Spinal cord (tissue), 10 donors: Measurements from ENCODE around the gene DLD. TPM values are rescaled to one million over a fixed set of nuclear protein-coding genes. Genes with fewer than 3 reads are reported as not detected.
"Not testable (repeated sequence)": the region's sequence is repeated elsewhere in the genome, so short reads cannot be mapped to it uniquely, and the experiment has no call there.

Source experiments
- DNase-seq, 6 donors: peaks; one replicate each; pipeline versions ENCODE4 v3.0.0 to v3.0.0-alpha.2; 2013 to 2015; ENCODE audit warnings: low spot score in 6 of 6, low read depth in 4 of 6
- H3K27ac ChIP-seq: one replicate; pipeline ENCODE4 v1.5.1; 2013; ENCODE audit warnings: low read depth, low read length, control low read depth
- H3K27me3 ChIP-seq: one replicate; pipeline ENCODE4 v1.6.1; 2013; ENCODE audit warnings: low read length; ENCODE audit not compliant: control insufficient read depth, insufficient read depth
- H3K36me3 ChIP-seq: one replicate; pipeline ENCODE4 v1.6.1; 2013; ENCODE audit warnings: low read length; ENCODE audit not compliant: control insufficient read depth, insufficient read depth
- H3K4me1 ChIP-seq: one replicate; pipeline ENCODE4 v1.6.1; 2013; ENCODE audit warnings: low read length; ENCODE audit not compliant: control insufficient read depth, insufficient read depth
- H3K4me3 ChIP-seq: one replicate; pipeline ENCODE4 v1.5.1; 2013; ENCODE audit warnings: low read depth, low read length, control low read depth
- H3K9me3 ChIP-seq: one replicate; pipeline ENCODE4 v1.6.1; 2013; ENCODE audit warnings: low read length; ENCODE audit not compliant: control insufficient read depth, insufficient read depth
- WGBS: methylation state at CpG from one replicate; pipeline ENCODE4 v1.1.5; 2013; ENCODE audit warnings: missing lambda C conversion rate; ENCODE audit not compliant: insufficient coverage; 5-methylcytosine and 5-hydroxymethylcytosine counted together
- polyA plus RNA-seq, 2 donors: library from polyadenylated mRNA; unstranded; fragments of 120-200 nt; gene quantifications; one replicate each; pipeline ENCODE4 v1.2.1, GENCODE V29; 2013; ENCODE audit not compliant: insufficient read length in 2 of 2
- total RNA-seq, 2 donors: library from RNA; depleted of rRNA in 1 of 2; stranded (reverse); fragments of 120-200 nt in 1 of 2; fragments of >200 nt in 1 of 2; gene quantifications; one replicate each; pipeline versions ENCODE4 v1.2.3 to v1.2.4, GENCODE V29; 2013 to 2014
- donor health status: healthy.

The DLD gene
- total and polyA plus RNA-seq, 4 donors = 56.1 to 98.5 (median 88.8) TPM

- not testable (repeated sequence) for H3K4me1 ChIP-seq, H3K27ac ChIP-seq, DNase-seq, H3K27me3 ChIP-seq, H3K36me3 ChIP-seq, H3K9me3 ChIP-seq, H3K4me3 ChIP-seq
- 97% methylated on average over 22 of the region's 22 CpGs for WGBS
These were observed 3.2 kb upstream of the DLD start for GRCh38 chr7:107887827-107888226.

- Histone ChIP-seq H3K27me3 (no peaks in the 10 kb centered on the region), H3K9me3 (no peaks in the 10 kb centered on the region), H3K27ac (peak overlapping the region; percentile 86), H3K4me1 (peaks cover 8% of the 10 kb centered on the region), H3K36me3 (no peaks in the 10 kb centered on the region), H3K4me3 (no peak overlapping the region)
- DNase-seq = peak in 1 of 6 donors; percentile 7
- no CpG with 5 or more reads among the region's 3 CpGs for WGBS
These were observed 991 bp upstream of the DLD start for GRCh38 chr7:107889992-107890391.

GRCh38 chr7:107890493-107890961 is 456 bp upstream of the DLD start:
- no CpG with 5 or more reads among the region's 7 CpGs for WGBS
- no peak for DNase-seq

GRCh38 chr7:107891636-107892366 is 818 bp downstream of the DLD start:
- Histone ChIP-seq H3K4me3 (peak overlapping the region; percentile 61), H3K4me1 (peaks cover 8% of the 10 kb centered on the region), H3K27me3 (no peaks in the 10 kb centered on the region), H3K36me3 (no peaks in the 10 kb centered on the region), H3K9me3 (no peaks in the 10 kb centered on the region), H3K27ac (peak overlapping the region; percentile 86)
- WGBS = 67% methylated on average over 7 of the region's 9 CpGs
- DNase-seq = no peak

More at GRCh38 chr7:107890493-107890961, 456 bp upstream of the DLD start:
- Histone ChIP-seq H3K36me3 (no peaks in the 10 kb centered on the region), H3K9me3 (no peaks in the 10 kb centered on the region), H3K4me3 (peak overlapping the region; percentile 61), H3K27me3 (no peaks in the 10 kb centered on the region), H3K27ac (peak overlapping the region; percentile 86), H3K4me1 (peaks cover 8% of the 10 kb centered on the region)

- H3K9me3 ChIP-seq, H3K27ac ChIP-seq, H3K4me1 ChIP-seq, H3K36me3 ChIP-seq, DNase-seq, H3K27me3 ChIP-seq: not testable (repeated sequence)
- peak overlapping the region; percentile 61 for H3K4me3 ChIP-seq
- 88% methylated on average over 1 of the region's 8 CpGs for WGBS
These were observed 1.4 kb downstream of the DLD start for GRCh38 chr7:107892367-107892741.

- Histone ChIP-seq H3K9me3 (no peaks in the 10 kb centered on the region), H3K4me1 (no peaks in the 10 kb centered on the region), H3K4me3 (no peak overlapping the region), H3K36me3 (peaks cover 2% of the 10 kb centered on the region), H3K27ac (no peak overlapping the region), H3K27me3 (no peaks in the 10 kb centered on the region)
- WGBS = 70% methylated on average over 2 of the region's 2 CpGs
- no peak for DNase-seq
These were observed 8.1 kb downstream of the DLD start for GRCh38 chr7:107898997-107899594.

GRCh38 chr7:107900496-107901015 is 9.6 kb downstream of the DLD start:
- Histone ChIP-seq H3K4me3 (no peak overlapping the region), H3K9me3 (no peaks in the 10 kb centered on the region), H3K4me1 (no peaks in the 10 kb centered on the region), H3K27me3 (no peaks in the 10 kb centered on the region), H3K27ac (no peak overlapping the region), H3K36me3 (peaks cover 2% of the 10 kb centered on the region)
- DNase-seq = no peak
- WGBS = no CpG with 5 or more reads among the region's 1 CpG

GRCh38 chr7:107902381-107902780 is 11.4 kb downstream of the DLD start:
- no peak overlapping the region for H3K27ac ChIP-seq
- H3K4me1 ChIP-seq = no peaks in the 10 kb centered on the region
- no peaks in the 10 kb centered on the region for H3K27me3 ChIP-seq
- H3K36me3 ChIP-seq = peaks cover 2% of the 10 kb centered on the region
- no peak overlapping the region for H3K4me3 ChIP-seq
- no peak for DNase-seq
- no peaks in the 10 kb centered on the region for H3K9me3 ChIP-seq

GRCh38 chr7:107907790-107908189 is 16.8 kb downstream of the DLD start:
- Histone ChIP-seq H3K4me3 (no peak overlapping the region), H3K27me3 (no peaks in the 10 kb centered on the region), H3K9me3 (no peaks in the 10 kb centered on the region), H3K36me3 (peaks cover 15% of the 10 kb centered on the region), H3K27ac (no peak overlapping the region), H3K4me1 (no peaks in the 10 kb centered on the region)
- WGBS = 90% methylated on average over 2 of the region's 2 CpGs
- no peak for DNase-seq

GRCh38 chr7:107909445-107909844 is 18.5 kb downstream of the DLD start:
- Histone ChIP-seq H3K36me3 (peaks cover 15% of the 10 kb centered on the region), H3K9me3 (no peaks in the 10 kb centered on the region), H3K27ac (no peak overlapping the region), H3K4me1 (no peaks in the 10 kb centered on the region), H3K4me3 (no peak overlapping the region), H3K27me3 (no peaks in the 10 kb centered on the region)
- DNase-seq = no peak
- WGBS = no CpG with 5 or more reads among the region's 1 CpG
